HG03196 (cell line): ENCODE measurements around the gene SPON1.

Source experiments
- ATAC-seq: cut with Tn5 transposase; IDR thresholded peaks from one replicate; pipeline ENCODE4 v1.9.1; 2021; ENCODE audit not compliant: unreplicated experiment

The SPON1 gene

DNA sequence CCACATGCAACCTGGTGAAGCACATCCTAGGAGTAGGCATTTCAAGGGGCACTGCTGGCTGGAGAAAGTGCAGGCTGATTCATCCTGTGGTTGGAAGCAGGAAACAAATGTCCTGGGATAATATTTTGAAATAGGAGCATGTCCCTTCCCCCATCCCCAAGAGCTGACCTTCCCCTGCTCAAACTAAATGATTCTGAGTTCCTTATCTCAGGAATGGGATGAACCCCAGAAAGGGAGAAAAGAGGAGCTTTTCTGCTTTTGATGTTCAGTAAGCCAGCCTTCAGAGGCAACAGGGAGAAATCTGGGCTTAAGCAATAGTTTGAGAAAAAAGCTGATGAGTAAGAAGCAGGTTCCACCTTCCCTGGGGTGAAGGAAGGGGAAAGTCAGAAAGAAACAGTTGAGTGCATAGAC lies 19.5 kb upstream of the SPON1 start:
- ATAC-seq: no peak

DNA sequence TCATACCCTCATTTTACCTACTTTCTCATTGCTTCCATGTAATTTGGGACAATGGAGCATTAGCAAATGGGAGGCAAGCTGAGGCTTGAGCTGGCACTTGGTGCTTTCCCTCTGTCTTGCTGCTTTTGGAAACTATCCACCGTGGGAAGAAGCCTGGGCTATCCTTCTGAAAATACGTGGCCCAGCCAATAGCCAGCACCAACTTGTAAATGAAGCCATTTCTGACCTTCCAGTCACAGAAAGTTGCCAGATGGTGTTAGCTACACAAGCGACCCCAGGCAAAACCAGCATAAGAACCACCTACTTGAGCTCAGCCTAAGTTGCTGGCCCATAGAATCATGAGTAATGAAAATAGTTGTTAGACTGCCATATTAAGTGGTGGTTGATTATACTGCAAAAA lies 18.5 kb upstream of the SPON1 start:
- ATAC-seq: no peak

DNA sequence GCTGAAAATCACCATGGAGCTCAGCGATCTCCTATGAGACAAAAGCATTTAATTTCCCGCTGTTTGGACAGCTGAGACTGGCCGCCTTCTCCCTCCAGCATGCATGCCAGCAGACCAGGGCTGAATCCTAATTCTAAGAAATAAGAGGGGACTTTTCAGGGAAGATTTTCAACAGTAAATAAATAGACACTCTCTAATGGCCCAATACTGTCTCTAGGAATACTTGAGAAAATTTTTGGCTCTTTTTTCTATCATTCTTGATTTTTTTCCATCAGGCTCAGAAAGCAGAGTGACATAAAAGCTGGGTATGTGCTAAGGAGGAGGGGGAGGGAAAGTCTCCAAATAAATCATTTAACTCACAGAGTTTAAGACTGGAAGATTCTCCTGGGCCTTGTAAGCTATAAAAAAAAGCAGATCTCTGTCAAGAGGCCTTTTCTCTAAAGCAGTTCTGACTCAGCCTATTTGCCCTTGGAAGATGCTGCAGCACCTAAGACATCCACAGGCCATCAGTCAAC lies 17.6 kb upstream of the SPON1 start:
- ATAC-seq: no peak

DNA sequence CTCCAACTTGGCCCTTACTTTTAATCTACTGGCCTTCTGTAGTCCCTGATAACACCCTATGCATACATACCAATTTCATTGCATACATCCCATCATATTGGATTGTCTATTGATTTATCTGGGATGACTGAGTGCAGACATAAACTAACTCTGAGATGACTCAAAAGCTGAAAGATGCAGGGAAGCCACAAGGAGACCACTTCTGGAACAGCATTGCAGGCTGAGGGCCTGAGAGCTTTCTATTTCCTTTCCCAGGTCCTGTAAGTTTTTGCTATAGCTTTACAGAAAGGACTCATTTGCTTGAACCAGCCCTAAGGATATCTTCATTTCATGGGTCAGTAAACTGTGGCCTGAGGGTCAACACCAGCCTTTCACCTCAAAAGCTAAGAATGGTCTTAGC lies 15.1 kb upstream of the SPON1 start:
- ATAC-seq: no peak

DNA sequence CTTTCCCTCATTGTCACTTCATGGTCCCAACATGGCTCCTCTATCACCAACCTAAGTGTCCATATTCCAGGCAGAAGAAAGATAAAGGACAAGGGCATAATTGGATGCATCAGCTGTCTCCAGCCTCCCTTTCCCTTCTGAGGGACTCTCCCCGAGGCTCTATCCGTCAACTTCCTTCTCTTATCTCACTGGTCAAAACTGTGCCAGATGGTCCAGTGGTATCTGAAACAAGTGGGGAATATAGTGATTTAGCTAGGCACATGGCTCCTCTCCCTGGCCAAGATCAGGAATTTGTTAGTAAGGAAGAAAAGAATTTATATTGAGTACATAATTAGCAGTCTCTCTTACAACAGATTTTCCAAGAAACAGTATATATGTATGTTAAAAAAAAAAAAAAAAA lies 12.6 kb upstream of the SPON1 start:
- ATAC-seq: no peak

DNA sequence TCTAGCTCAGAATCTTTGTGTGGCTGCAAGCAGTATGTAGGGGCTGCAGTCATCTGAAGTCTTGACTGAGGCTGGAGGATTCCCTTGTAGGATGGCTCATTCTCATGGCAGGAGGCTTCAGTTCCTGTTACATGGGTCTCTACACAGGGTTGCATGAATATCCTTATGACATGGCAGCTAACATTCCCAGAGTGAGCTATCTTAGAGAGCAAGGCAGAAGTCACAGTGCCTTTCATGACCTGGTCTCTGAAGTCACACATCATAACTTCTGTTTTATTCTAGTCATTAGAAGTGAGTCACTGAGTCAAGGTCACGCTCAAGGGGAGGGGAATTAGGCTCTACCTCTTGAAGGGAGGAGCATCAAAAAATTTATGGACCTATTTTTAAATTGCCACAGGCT lies 10.3 kb upstream of the SPON1 start:
- no peak for ATAC-seq

DNA sequence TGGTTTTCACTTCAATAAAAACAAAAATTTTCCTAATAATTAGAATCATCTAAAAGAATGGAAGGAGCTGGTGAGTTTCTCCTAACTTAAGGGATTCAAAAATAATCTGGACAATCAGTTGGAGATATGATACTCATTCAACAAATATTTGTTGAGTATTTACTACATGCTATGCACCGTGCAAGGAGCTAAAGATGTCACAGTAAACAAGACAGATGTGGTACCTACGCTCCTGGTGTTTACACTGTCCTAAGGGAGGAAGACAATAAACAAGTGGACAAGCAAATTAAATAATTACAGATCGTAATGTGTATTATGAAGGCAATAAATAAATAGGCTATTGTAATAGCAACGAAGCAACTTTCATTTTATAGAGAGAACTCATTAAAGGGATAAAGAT lies 9.9 kb upstream of the SPON1 start:
- ATAC-seq: no peak

DNA sequence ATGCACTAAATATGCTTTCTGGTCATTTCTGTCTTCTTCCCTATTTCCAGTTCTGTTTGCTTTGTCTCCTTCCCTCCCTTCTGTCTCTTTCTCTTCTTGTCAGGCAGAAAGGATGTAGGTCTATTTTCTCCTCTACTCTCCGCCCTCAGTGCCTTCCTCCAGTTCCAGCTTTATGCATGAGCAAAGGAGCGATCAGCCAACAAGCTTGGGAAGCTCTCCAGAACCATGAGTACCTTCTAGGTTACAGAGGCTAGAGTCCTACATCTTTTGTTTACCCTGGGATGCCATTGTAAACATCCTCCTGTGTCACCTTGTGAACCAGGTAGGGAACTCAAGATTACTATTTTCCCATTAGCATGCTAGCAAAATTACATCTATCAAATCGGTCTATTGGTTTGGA lies 7.9 kb upstream of the SPON1 start:
- no peak for ATAC-seq

DNA sequence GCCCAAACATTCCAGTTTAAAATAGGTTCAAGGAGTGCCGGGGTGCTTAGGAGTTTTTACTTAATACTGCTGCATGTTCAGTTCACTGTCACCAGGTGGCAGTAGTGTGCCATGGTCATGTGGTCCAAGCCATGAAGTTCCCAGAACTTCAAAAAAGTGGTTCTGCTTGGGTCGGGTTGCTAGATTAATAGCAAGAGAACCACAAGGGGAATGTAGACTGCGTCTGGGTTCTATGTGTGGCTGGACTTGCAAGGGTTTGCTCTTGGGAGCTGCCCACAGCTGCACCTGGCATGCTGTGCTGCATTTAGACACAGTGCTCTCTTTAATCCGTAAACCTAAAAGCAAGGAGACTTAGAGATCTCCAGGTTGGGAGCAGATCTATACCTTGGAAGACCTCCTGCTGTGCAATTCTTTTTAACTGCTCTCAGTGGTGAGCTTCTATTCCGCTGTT lies 6.5 kb upstream of the SPON1 start:
- ATAC-seq: no peak

DNA sequence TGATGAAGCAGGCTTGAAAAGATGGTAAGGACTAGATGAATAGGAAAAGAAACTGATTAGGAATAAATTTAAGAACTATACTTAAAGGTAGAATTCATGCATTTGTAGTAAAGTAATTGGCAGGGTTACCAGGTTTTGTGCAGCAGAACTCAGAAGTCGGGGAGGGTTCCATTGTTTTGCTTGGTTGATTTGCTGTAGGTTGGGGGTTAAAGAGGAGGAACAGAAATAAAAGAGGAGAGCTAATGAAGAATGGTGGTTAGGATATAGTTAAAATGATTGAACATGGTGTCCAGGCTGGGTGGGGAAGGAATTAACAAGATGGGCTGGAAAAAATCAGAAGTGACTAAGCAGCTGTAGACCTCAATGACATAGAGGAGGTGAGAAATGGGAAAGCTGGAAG lies 5.5 kb upstream of the SPON1 start:
- no peak for ATAC-seq

DNA sequence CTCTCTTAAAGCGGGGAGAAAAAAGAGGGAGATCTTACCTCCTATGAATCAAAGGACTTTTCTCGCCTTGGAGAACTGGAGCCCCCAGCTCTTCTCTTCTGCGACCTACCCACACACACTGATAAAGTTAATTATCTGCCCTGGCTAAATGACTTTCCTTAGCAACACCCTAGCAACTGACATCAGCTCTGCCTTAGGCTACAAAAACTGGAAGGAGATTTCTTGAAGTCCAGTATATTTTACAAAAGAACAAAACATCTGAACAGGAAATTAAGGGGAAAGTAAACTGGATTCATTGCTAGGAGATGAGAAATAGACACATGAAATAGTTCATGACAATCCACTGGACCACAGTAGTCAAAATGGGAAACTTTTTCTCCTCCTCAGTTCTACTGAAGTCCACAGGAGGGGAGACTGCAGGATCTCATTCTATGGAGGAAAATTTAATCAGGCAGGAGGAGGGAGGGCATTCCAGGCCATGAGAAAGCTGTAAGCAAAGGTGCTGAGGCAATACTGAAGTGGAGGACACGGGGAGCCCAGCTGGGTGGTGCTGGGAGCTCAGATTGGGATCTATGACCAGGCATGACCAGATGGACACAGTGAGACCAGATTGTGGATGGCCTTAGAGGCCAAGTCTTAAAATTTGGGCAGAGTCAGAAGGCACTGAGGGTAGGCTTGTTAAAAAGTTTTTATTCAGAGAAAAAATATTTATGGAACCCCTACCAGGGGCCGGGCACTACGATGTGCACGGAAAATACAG lies 3.7 kb upstream of the SPON1 start:
- ATAC-seq: no peak

DNA sequence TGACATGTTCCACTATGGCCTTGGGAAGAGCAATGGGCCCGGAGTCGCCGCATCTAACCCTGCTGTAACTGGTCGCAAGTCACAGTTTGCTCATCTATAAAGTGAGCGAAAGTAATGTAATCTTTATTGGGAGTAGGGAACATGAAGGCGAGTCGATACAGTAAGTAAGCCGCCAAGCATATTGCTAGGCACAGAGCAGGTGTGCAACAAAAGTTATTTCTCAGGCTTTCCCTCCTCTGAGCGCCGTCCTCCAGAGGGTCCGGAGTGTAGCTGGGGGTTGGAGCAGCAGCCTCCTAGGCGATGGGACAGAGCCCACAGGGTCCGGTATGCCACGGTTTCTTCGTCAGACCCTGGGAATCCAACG lies 343 bp upstream of the SPON1 start:
- ATAC-seq: no peak

DNA sequence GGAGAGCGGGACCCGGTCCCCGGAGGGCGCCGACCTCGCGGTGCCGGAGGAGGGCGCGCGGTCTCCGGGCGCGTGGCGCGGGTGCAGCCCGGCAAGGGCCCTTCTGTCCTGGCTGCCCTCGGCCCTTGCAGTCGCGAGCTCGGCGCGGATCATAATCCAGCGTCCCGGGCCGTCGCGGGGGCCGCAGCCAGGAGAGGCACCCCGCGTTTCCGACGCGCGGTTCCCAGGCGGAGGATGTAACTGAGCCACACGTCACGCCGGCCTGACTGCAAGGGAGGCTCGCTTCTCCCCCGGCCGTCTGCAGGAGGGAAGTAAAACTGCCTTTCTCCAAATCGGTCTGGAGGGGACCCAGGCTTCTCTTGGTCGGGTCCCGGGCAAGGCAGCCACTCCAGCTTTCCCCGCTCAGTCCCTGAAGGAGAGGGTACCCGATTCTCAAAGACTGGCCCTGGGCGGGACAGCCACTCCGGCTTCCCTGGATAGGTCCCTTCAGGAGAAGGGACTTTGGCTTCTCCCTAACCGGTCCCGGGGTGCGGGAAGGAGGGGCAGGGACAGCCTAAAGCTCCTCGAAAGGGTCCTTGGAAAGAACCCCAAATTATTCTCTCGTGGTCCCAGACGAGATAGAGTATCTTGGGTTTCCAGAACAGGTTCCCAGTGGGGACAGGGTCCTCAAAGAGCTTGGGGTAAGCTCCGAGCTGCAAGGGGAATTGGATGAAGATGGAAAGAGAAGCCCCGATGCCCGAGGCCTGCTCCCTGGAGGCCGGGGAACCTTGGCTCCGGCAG lies 836 bp downstream of the SPON1 start:
- ATAC-seq: no peak

DNA sequence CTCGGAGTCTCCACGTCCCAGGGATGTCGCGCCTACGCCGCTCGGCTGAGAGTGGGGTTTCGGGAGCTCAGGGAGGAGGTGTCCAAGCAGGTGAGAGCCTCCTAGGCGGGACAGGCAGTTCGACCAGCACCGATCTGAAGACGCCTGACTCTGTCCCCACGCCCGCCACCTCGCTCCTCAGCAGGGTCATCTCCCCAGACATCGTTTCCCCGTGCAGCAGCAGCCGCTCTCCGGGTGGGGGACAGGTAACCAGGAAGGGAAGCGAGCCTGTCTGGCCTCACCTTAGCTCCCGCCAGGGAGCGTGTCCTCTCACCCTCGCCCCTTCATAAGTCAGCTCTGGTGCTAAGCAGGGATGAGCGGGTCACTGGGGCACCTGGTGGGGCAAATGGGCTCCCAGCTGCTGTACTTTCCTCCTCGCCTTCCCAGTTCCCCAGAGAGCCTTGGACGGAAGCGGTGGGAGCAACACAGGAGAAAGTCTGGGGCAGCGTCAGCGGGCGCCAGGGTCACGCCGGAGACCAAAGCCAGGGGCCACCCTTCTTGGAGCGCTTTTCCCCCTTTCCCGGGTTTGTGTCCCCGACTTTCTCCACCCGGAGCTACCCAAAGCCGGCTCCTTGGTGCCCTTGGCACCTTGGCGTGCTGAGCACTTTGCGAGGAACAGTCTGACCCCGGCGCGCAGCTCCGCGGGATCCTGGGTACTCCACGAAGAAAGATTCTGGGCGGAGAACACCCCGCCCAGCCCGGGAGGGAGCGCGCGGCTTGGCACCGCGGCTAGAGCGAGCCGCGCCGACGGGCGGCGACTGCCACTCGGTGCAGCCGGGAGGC lies 1.6 kb downstream of the SPON1 start:
- no peak for ATAC-seq

DNA sequence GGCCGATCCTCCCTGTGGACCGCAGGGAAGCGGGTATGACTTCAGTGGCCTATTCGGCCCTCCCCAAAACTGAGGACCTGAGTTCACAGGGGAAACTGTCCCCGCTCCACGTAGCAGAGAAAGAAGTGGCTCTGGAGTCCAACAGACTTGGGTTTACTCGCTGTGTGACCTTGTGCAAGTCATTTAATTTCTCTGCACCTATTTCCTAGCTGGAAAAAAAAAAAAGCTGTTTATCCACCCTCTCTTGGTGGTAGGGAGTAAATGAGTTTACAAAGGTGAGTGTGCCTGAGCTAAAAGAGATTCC lies 2.2 kb downstream of the SPON1 start:
- no peak for ATAC-seq

DNA sequence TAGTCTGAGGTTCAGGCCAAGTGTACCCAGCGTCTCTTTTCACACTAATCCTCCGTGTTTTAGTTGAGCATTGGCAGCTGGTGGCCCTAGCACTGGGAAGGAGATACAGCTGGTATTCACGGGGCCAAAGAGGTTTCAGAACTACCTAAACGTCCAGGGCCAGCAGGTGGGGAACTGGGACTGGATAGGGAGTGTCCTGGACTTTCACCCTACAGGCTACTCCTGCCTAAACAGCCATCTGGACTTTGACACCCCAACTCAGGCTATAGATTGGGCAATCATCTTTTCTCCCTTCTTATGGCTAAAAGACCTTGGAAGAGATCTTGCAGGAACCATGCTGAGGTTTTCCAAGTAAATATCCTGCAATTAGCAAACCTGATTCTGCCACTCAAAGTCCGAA lies 2.8 kb downstream of the SPON1 start:
- ATAC-seq: no peak

DNA sequence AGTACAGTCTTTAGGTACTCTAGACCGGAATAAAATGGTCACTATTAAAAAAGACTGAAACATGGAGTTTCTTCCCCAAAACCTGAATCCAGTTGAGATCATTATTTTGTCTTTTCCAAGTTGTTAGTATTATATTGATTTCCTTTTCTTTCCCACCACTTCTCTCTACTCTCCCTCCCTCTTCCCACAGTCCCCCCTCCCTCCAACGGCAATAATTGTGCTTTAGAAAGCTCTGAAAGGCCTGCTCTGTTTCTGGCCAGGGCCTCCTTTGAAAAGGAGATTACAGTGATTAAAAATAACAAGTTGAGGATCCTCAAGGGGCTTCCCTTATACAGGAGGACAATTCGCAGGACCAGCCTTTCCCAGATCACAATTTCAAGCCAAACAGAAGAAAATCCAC lies 3.5 kb downstream of the SPON1 start:
- ATAC-seq: no peak

DNA sequence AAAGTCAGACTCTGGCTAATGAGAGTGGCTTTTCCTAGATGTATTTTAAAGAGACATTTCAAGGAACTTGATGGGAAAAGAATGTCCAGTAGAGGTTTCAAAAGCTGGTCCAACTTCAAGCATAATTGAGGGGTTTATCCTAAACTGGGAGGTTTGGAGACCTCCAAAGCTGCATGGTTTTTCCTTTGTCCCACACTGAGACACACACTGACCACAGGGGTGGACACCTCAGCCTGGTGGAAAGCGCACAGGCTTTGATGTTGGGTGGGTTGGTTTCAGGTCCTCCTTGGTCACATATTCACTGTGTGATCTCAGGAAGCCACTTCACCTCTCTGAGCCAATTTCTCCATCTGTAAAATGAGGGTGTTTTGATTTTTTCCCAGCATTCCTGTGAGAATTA lies 4.0 kb downstream of the SPON1 start:
- no peak for ATAC-seq

DNA sequence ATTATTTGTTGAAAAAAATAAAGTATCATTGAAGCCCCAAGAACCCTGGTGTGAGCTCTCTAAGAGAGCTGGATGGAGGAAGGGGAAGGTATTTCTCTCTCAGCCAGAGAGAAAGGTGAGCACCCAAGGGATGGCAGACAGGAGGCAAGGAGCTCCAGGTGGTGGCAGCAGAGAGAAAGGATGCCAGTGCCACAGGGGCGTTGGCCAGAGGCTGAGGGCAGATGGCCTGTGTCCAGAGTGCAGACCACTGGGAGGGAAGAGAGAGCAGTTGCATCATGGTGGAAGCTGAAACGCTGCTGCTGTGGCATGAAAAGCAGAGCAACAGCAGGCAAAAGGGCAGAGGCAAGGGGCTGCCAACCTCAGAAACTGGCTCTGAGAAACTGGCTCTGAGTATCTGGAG lies 8.5 kb downstream of the SPON1 start:
- ATAC-seq: no peak

DNA sequence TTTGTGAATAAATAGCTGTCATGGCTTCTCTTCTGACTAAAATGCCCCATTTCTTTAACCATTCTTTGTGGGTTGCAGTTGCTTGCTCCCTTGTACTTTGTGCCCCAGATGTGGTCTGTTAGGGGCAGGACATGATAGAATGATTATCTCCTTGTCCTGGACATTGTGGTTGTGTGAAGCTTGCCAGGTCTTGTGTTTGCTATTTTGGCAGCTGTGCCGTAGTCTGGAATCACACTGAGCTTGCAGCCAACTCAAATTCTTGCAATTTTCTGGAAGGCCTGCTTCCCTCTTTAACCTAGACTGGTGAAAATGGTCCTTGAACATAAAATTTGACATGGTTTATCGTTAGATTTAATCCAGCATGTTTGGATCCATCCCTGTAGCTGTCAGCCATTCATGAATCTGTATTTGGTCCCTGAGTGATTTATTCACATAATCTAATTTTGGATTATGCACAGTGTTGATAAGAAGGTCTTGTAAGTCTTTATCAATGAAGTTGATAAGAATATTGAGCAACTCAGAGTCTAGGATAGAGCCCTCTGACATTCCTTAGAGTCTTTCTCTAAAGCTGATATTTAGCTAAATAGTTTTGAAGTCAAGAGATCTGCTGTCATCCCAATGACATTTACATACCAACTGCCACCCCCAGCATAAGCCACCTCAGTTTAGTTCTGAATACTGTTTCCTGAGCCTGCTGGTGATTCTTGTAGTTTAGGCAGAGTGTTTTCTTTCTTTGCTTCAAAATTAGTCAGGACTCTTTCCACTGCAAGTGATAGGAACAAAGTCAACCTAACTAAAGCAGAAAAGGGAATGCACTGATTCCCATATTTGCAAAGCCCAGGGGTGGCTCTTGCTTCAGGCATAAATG lies 9.8 kb downstream of the SPON1 start:
- ATAC-seq: no peak

DNA sequence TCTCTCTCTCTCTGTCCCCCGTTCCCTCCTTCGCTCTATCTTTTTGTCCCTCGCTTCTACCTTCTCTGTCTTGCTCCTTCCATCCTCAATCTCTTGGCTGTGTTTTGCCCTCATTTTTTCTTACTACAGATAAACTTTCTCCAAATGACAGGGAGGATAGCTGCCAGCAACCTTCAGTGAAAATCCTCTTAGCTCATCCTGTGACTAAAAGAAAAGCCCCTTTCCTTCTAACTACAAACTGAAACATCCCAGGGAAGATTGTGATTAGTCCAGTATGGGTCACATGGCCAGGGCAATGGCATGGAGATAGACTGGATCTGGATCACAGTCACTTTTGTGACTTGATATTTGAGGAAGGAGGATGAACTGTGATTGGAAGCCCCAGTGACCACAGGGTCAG lies 10.4 kb downstream of the SPON1 start:
- ATAC-seq: no peak
